ENCODE data around the gene PHPT1. TPM values are rescaled to one million over a fixed set of nuclear protein-coding genes. Genes with fewer than 3 reads are reported as not detected.
A peak's percentile ranks its signal among the peaks of the same experiment; 100 is the strongest.
"Not testable (repeated sequence)": the region's sequence is repeated elsewhere in the genome, so short reads cannot be mapped to it uniquely, and the experiment has no call there.

The PHPT1 gene
- total RNA-seq, 1 donor from 2014 or later, result 142 TPM

DNA sequence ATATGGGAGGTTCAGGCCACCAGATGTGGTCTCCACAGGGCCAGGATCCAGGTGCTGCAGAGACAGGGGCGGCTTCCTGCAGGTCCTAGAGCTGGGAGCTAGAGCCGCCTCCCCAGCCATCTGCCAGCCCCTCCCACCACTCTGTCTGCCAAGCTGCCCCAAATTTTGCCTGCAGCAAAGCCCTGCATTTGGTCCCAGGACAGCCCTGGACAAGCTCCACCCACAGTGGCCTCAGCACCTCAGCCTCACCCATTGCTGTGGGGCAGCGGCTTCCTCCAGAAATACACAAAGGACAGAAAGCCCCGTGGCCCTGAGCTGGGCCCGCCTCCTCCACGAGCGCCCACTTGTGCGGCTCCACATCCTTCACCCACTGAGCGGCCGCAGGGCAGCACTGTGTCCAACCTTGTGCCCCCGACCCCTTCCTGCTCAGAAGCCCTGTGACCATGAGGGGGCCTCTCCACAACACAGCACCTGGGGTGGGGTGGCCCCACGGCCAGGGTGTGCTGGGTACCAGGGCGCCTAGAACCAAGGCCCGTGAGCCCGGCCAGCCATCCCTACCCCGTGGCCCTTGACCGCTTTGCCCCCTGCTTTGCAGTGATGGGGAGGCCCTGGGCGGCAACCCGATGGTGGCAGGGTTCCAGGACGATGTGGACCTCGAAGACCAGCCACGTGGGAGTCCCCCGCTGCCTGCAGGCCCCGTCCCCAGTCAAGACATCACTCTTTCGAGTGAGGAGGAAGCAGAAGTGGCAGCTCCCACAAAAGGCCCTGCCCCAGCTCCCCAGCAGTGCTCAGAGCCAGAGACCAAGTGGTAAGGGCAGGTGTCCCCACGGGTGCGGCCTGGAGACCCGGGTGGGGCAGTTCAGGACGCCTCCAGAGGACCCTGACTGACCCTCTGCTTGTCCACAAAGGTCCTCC is 10.6 kb upstream of the PHPT1 start:
- TF ChIP-seq, protein P1, sequence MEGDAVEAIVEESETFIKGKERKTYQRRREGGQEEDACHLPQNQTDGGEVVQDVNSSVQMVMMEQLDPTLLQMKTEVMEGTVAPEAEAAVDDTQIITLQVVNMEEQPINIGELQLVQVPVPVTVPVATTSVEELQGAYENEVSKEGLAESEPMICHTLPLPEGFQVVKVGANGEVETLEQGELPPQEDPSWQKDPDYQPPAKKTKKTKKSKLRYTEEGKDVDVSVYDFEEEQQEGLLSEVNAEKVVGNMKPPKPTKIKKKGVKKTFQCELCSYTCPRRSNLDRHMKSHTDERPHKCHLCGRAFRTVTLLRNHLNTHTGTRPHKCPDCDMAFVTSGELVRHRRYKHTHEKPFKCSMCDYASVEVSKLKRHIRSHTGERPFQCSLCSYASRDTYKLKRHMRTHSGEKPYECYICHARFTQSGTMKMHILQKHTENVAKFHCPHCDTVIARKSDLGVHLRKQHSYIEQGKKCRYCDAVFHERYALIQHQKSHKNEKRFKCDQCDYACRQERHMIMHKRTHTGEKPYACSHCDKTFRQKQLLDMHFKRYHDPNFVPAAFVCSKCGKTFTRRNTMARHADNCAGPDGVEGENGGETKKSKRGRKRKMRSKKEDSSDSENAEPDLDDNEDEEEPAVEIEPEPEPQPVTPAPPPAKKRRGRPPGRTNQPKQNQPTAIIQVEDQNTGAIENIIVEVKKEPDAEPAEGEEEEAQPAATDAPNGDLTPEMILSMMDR (IDR thresholded peaks at IDR 0.05), result no peak
- H3K27me3 Mint-ChIP-seq (ENCODE audit: unreplicated experiment), result no peaks in the 10 kb centered on the region
- no peaks in the 10 kb centered on the region for H3K9me3 Mint-ChIP-seq (ENCODE audit: unreplicated experiment)
- H3K4me3 Mint-ChIP-seq (ENCODE audit: unreplicated experiment), result no peak overlapping the region
- DNase-seq (ENCODE audit: extremely low spot score, unreplicated experiment), result no peak
- H3K4me1 Mint-ChIP-seq (ENCODE audit: unreplicated experiment), result peaks cover 35% of the 10 kb centered on the region
- H3K27ac Mint-ChIP-seq (ENCODE audit: unreplicated experiment), result peak overlapping the region; percentile 38
- H3K36me3 Mint-ChIP-seq (ENCODE audit: unreplicated experiment), result peaks cover 12% of the 10 kb centered on the region

DNA sequence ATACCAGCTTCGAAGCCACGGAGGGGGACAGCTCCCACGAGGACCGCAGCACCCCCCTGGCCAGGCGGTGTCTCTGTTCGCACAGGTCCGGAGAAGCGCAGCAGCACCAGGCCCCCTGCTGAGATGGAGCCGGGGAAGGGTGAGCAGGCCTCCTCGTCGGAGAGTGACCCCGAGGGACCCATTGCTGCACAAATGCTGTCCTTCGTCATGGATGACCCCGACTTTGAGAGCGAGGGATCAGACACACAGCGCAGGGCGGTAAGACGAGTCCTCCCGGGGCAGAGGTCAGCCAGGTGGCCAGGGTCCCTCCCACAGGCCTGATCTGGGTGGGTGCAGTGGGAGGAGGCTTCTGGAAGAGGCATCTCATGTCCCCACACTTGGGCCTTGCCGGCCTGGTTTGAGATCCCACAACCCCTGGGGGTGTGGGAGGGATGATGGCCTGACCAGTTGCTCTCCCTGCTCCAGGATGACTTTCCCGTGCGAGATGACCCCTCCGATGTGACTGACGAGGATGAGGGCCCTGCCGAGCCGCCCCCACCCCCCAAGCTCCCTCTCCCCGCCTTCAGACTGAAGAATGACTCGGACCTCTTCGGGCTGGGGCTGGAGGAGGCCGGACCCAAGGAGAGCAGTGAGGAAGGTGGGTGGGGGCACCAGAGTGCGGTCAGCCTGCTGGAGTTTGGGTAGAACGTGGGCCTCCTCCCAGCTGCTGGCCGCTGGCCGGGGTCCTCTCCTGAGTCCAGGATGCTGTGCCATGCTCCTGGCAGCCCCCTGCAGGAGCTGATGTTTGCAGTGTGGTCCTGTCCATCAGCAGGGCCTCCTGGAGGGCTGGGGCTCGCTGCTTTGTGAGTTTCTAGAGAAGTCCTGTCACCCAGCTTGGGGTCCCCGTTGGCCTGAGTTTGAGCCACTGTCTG is 9.7 kb upstream of the PHPT1 start:
- Mint-ChIP-seq H3K27me3 (ENCODE audit: unreplicated experiment) (no peaks in the 10 kb centered on the region), H3K4me3 (ENCODE audit: unreplicated experiment) (no peak overlapping the region), H3K36me3 (ENCODE audit: unreplicated experiment) (peaks cover 6% of the 10 kb centered on the region), H3K27ac (ENCODE audit: unreplicated experiment) (peak overlapping the region; percentile 85), H3K9me3 (ENCODE audit: unreplicated experiment) (no peaks in the 10 kb centered on the region), H3K4me1 (ENCODE audit: unreplicated experiment) (peaks cover 37% of the 10 kb centered on the region)
- no peak for DNase-seq (ENCODE audit: extremely low spot score, unreplicated experiment)
- TF ChIP-seq, protein P1 (IDR thresholded peaks at IDR 0.05), result no peak

DNA sequence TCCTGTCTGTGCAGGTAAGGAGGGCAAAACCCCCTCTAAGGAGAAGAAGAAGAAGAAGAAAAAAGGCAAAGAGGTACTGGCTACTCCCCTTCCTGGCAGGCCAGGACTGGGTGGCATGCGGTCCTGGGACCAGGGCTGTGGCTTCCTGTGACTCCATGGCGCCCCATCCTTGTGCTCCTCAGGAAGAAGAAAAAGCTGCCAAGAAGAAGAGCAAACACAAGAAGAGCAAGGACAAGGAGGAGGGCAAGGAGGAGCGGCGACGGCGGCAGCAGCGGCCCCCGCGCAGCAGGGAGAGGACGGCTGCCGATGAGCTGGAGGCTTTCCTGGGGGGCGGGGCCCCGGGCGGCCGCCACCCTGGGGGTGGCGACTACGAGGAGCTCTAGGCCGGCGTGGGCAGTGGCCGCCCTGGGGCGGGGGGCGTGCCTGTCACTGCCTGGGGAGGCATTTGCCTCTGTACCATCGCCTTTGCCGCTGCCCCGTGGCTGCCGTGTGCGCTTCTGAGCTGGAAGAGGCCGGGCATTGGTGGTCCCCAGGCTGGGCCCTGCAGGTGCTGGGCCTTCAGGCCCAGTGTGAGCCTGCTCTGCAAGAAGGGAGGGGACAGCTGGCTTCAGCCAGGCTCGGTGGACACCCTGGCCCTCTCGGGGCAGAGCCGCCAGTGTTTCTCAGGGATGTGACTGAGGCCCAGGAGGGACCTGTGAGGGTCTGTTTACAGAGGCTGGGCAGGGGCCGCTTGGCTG is 8.9 kb upstream of the PHPT1 start:
- peaks cover 37% of the 10 kb centered on the region for H3K4me1 Mint-ChIP-seq (ENCODE audit: unreplicated experiment)
- no peak for DNase-seq (ENCODE audit: extremely low spot score, unreplicated experiment)
- H3K4me3 Mint-ChIP-seq (ENCODE audit: unreplicated experiment), result no peak overlapping the region
- no peaks in the 10 kb centered on the region for H3K27me3 Mint-ChIP-seq (ENCODE audit: unreplicated experiment)
- H3K36me3 Mint-ChIP-seq (ENCODE audit: unreplicated experiment), result peaks cover 6% of the 10 kb centered on the region
- TF ChIP-seq, protein P1 (IDR thresholded peaks at IDR 0.05), result no peak
- peak overlapping the region; percentile 85 for H3K27ac Mint-ChIP-seq (ENCODE audit: unreplicated experiment)
- no peaks in the 10 kb centered on the region for H3K9me3 Mint-ChIP-seq (ENCODE audit: unreplicated experiment)

DNA sequence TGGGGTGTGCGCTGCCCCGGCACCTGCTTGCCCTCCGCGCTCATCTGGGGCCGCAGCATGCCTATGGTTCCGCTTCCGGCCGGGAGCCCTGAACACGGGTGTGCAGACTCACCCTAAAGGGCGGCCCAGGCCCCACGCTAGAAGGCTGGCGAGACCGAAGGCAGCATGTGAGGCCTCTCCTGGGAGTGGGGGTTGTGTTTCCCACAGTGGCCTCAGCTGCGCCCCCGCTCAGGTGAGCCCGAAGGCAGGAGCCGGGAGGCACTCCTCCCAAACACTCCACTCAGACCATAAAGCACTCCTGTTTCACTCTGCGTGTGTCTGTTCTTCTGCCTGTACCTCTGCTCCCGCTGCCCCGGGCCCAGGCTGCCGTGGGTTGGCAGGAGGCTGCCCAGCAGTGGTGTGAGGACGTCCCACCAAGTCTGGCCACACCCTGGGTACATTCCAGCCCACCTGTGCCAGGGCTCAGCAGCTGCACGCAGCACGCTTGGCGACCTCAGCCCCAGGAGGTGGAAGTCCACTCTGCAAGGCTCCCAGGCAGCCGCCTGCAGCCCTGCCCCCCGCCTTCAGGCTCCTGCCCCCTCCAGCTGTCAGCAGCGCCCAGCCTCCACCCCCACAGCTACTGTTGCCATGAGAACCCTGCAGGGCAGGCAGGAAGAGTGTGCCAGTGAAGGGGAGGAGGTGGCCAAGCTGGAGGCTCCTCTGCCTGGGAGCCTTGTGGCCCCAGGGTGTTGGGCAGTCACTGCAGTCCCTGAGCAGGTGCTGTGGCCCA is 8.1 kb upstream of the PHPT1 start:
- H3K27me3 Mint-ChIP-seq (ENCODE audit: unreplicated experiment), result no peaks in the 10 kb centered on the region
- H3K9me3 Mint-ChIP-seq (ENCODE audit: unreplicated experiment), result no peaks in the 10 kb centered on the region
- H3K27ac Mint-ChIP-seq (ENCODE audit: unreplicated experiment), result peak overlapping the region; percentile 81
- TF ChIP-seq, protein P1 (IDR thresholded peaks at IDR 0.05), result no peak
- peak overlapping the region; percentile 50 for H3K4me3 Mint-ChIP-seq (ENCODE audit: unreplicated experiment)
- H3K4me1 Mint-ChIP-seq (ENCODE audit: unreplicated experiment), result peaks cover 37% of the 10 kb centered on the region
- H3K36me3 Mint-ChIP-seq (ENCODE audit: unreplicated experiment), result peaks cover 6% of the 10 kb centered on the region
- DNase-seq (ENCODE audit: extremely low spot score, unreplicated experiment), result no peak

DNA sequence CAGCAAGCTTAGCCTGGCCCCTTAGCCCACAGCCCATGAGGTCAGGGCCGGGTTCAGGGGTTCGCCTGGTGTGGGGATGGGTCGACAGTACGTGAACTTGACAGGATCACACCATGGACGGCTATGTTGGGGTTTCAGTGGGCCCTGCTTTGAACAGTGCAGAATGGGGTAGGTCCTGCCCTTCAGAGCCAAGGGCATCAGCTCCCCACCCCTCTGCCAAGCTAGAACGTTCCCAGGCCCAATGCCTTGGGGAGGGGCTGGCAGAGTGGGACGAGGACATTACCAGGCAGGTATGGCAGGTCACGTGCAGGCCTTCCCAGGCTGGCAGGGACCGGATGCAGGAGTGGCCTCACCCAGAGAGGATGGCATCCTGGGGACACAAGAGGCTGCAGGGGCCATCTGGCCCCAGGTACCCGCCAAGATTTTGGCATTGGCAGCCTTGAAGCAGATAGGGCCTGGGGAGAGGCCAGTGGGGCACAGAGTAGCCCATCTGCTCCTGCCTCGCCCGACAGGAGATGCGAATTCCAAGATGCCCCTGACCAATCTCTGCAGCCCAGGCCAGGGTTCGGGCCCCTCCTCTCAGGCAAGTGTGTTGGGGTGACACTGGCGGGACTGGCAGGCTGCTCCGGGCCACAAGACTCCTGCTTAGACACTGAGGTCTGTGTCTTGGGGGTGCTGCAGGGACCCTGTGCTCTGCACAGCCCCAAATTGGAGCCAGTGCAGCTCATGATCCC is 7.4 kb upstream of the PHPT1 start:
- Mint-ChIP-seq H3K4me3 (ENCODE audit: unreplicated experiment) (peak overlapping the region; percentile 76), H3K27ac (ENCODE audit: unreplicated experiment) (peak overlapping the region; percentile 81)

More for the DNA sequence above, 7.4 kb upstream of the PHPT1 start:
- H3K36me3 Mint-ChIP-seq (ENCODE audit: unreplicated experiment); DNase-seq (ENCODE audit: extremely low spot score, unreplicated experiment); H3K9me3 Mint-ChIP-seq (ENCODE audit: unreplicated experiment); H3K27me3 Mint-ChIP-seq (ENCODE audit: unreplicated experiment): not testable (repeated sequence)
- H3K4me1 Mint-ChIP-seq (ENCODE audit: unreplicated experiment), result peaks cover 41% of the 10 kb centered on the region
